ENCODE results near the gene FAN1.
"Not testable (repeated sequence)": the region's sequence is repeated elsewhere in the genome, so short reads cannot be mapped to it uniquely, and the experiment has no call there.

Gene FAN1

DNA sequence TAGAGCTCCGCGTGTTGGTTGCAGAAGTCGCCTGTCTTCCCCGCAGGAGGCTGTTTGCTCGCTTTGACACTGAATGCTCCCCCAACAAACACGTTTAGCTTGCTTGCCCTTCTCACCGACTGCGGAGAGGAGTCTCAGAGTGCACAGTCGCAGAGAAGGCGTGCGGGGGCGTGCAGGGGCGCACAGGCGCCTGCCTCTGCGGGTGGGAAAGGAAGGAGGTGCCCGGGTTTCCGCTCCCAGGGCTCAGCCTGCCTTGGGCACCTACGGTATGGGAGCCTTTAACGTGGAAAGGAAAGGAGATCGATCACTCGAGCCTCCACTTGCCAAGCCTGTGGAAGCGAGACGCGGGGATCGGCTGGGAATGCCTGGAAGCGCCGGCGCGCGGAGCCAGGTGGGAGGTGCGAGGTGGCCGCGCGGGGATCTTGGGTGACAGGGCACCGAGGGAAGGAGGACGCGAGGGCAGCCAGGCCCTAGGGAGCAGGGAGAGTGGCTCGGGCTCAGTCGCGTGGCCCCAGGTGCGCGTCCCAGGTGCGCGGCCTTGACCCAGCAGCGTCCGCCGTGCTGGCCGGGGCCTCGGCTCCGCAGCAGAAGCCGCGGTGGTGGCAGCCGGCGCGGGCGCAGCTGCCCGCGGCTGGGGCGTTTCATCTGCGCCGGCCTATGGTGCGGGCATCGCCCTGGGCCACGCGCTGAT lies at the start of gene FAN1:
Gene FAN1, plus strand, starts transcription at position 419 of the 691 bp plus-strand sequence. CDS start 749 bp downstream, outside the sequence.
- peak; percentile 82 to 85 for DNase-seq

DNA sequence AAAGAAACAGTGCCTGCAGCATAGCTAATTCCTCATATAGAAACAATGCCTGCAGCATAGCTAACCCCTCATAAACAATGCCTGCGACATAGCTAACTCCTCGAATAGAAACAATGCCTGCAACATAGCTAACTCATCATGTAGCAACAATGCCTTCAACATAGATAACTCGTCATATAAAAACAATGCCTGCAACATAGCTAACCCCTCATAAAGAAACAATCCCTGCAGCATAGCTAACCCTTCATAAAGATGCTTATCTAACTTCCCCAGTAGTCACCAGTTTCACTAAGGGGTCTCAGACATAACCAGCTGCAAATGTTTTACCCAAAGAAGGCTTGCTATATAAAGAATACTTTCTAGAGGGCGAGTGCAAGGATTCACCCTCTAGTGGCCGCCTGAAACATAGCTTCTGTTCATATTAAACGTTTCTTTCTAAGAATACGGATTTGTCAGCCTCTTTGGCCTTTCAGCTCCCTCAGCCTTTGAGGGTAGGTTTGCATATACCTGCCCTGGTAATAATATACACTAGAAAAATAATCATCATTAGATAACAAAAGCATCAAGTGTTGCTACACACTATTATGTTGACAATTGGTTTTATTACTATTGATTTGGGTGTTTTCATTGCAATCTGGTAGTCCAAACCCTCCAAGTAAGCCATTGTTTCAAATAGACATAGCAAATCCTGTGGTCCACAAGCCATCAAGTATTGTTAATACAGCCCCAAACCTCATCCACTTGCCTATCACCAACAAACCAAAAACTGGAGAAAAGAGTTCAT lies 44.4 kb upstream of the FAN1 start:
- DNase-seq, result no peak

DNA sequence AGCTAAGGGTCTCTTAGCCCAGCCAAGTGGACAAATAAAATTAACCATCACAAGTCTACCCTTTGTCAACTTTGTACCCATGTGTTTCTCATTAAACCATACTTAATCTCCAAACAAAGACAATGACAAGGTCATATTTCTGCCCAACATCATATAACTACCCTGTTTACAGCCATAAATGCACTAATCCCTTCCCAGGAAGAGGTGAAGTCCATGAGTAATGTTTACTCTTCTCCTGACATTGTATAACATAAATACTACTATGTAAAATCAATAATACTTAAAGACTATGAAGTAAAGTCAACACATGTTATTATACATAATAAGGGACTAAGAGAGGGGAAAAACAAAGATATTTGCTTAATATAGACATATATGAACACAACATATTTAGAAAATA lies 38.5 kb upstream of the FAN1 start:
- DNase-seq, result no peak

DNA sequence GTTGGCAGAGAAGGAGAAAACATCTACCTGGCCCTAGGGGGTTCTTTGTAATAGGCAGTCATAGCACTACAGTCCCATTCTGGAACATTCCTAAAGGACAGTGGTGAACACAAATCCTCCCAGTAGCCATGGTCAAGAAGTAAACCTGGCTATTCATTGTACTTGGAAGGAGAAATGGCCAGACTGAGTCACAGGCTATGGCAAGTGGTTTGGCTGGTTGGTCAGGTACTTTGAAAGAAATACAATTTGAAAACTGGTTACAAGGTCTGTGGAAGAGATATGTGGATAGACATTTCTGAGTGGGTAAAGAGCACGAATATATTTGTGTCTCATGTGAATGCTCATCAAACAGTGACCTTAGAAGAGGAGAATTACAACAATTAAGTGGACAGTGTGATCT lies 33.0 kb upstream of the FAN1 start:
- DNase-seq, result no peak

DNA sequence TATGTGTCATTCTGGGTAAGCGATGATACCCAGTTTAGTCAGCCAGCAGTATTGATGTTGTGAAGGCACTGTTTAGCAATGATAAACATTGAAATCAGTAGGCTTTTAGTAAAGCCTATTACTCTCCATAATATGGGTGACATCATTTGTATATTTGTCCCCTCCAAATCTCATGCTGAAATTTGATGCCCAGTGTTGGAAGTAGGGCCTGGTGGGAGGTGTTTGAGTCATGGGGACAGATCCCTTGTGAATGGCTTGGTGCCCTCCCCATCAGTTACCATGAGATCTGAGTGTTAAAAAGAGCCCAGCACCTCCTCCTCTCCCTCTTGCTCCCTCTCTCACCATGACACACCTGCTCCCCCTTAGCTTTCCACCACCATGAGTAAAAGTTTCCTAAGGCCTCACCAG lies 31.4 kb upstream of the FAN1 start:
- DNase-seq, result no peak

DNA sequence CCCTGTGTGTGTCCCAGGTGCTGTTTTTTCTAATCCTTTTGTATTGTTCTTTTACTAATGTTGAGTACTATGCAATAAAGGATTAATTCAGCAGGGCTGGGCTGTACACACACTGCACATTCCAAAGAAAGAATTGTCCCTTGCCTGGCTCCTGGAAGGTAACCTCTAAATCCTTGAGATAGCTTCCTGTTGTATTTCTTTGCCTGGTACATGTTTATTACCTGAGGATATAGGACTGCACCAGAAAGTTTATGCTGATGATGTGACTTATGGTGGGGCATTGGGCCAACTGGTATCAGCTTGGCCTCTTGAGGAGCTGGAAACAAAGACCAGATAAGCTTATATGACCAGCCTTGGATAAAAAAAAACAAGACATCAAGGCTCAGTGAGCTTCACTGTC lies 26.6 kb upstream of the FAN1 start:
- no peak for DNase-seq

DNA sequence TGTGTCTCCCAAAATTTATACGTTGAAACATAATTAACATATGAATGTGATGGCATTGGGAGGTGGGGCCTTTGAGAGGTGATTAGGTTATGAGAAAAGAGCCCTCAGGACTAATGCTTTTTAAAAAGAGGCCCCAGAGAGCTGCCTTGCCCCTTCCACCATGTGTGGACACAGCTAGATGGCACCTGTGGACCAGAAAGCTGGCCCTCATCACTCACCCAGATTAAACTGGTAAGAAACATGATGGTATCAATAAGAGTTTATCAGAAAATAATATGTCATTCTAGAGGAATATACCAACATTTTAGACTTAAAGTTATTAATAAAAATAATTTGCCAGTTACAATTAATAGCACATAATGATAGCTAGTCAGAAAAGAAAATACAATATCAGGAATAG lies 25.2 kb upstream of the FAN1 start:
- no peak for DNase-seq

DNA sequence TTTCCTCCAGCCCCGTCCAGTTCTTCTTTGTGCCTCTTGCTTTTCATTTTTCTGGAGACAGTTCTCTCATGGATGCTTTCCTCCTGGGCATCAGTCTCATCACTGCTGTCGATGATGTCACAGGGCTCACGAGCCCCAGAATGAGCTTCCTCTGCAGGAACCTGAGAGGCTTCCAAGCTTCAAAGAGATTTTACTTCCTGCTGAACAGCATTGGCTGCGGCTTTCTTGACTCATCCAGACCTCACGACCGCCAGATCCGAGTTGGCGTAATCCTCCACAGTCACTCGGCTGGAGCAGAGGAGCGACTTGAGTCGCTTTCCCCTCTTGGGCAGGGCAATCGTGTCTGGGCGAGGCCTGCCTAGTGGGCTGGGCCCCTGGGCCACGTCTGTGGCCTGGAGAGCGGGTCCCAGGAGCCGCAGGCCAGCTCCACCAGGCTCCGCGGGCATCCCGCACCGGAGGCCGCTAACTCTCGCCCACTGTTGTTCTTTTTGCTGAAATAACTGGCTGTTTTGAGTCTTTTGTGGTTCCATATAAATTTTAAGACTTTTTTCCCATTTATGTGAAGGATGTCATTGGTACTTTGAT lies 20.8 kb upstream of the FAN1 start:
- no peak for DNase-seq

DNA sequence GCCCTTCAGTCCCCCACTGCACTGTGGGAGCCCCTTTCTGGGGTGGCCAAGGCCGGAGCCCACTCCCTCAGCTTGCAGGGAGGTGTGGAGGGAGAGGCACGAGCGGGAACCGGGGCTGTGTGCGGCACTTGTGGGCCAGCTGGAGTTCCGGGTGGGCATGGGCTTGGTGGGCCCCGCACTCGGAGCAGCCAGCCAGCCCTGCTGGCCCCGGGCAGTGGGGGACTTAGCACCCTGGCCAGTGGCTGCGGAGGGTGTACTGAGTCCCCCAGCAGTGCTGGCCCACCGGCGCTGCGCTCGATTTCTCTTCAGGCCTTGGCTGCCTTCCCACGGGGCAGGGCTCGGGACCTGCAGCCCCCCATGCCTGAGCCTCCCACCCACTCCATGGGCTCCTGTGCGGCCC lies 20.0 kb upstream of the FAN1 start:
- not testable (repeated sequence) for DNase-seq

DNA sequence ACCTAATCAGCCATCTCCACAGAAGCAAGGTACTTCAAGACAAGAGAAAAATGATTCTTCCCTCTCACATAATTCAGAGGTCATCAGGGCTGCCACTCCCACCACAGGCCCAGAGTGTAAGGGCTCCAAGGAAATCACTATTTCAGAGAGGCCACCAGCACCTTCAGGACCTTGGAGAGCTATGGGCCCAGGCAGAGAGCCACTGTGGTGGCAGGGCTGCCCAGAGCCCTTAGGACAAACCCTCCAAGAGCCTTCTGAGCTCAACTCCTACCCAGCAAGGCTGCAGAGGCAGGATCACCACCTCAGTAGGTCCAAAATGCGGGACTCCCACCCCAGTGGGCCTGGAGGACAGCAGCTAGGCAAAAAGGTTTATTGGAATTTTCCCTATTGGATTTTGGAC lies 17.9 kb upstream of the FAN1 start:
- no peak for DNase-seq

DNA sequence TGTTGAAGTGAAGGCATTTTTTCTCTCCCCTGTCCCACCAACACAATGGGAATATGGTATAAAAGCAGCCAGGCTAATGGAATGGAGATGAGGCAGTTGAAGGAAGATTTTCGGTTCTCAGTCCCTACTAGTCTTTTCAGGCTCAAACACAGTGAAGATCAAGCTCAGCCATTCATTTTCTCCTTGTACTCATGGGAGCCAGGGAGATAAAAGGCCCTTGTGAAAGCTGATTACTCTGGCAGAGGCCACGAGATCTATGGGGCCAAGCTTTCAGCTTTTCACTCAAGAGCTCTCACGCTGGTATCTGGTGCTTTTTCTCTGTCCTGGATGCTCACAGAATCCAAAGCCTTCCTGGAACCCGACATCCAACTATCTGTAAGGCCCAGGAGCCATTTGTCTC lies 14.5 kb upstream of the FAN1 start:
- no peak for DNase-seq

DNA sequence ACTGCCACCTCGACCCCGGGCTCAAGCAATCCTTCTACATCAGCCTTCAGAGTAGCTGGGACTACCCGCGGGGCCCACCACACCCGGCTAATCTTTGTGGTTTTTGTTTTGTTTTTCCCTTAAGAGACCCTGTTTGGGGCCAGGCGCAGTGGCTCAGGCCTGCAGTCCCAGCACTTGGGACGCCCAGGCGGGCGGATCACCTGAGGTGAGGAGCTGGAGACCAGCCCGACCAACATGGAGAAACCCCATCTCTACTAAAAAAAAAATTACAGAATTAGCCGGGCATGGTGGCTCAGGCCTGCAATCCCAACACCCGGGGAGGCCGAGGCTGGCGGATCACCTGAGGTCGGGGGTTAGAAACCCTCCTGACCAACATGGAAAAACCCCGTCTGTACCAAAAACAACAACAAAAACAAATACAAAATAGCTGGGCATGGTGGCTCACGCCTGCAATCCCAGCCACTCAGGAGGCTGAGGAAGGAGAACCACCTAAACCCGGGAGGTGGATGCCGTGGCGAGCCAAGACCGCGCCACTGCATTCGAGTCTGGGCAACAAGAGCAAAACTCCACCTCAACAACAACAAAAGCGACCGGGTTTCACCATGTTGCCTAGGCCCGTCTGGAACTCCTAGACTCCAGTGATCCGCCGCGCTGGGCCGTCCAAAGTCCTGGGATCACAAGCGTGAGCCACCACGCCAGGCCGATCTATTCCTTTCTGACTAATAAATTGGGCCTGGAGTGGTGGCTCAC lies 8.1 kb upstream of the FAN1 start:
- DNase-seq, result no peak

DNA sequence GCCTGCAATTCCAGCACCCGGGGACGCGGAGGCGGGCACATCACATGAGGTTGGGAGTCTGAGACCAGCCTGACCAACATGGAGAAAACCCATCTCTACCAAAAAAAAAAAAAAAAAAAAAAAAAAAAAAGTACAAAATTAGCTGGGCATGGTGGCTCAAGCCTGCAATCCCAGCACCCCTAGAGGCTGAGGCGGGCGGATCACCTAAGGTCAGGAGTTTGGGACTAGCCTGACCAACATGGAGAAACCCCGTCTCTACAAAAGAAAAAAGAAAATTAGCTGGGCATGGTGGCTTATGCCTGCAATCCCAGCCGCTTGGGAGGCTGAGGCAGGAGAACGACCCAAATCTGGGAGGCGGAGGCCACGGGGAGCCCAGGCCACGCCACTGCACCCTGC lies 7.5 kb upstream of the FAN1 start:
- DNase-seq, result no peak

DNA sequence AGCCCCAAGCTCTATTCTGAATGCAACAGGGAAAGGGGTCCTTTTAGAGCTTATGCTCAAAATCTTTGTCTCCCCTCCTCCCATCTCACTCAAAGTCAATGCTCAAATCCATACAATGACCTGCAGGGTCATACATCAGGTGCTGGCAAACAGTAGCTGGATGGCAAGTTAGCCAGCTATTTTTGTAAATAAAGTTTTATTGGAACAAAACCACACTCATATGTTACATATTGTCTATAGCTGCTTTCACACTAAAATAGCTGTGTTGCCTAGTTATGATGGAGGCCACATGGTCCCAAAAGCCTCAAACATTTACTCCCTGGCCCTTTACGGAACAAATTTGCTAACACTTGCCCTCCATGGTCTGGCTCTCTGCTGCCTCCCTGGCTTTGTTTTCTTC lies 1.8 kb upstream of the FAN1 start:
- no peak for DNase-seq

DNA sequence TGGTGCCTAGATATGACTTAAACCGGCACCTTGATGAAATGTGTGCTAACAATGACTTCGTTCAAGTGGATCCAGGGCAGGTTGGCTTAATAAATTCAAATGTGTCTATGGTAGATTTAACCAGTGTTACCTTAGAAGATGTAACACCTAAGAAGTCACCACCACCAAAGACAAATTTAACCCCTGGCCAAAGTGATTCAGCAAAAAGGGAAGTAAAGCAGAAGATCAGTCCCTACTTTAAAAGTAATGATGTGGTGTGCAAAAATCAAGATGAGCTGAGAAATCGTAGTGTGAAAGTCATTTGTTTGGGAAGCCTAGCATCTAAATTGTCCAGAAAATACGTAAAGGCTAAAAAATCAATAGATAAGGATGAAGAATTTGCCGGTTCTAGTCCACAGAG lies 1.1 kb downstream of the FAN1 start:
- no peak for DNase-seq

DNA sequence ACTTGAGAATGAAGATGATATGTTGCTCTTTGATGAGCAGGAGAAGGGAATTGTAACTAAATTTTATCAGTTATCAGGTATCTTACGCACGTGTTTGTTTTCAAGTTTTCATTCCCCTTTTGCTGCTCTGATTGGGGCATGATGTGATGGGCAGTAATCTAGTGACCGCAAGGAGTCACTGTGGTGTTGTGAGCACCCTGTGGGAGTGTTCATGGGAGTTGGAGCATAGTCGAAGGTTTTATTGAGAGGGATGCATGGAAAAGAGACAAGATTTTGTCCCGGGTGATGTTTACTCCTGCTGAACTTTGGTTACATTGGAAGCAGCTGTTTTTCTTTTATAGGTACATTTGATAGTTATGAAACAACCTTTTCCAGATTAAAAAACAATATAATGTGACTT lies 2.1 kb downstream of the FAN1 start:
- DNase-seq, result no peak

DNA sequence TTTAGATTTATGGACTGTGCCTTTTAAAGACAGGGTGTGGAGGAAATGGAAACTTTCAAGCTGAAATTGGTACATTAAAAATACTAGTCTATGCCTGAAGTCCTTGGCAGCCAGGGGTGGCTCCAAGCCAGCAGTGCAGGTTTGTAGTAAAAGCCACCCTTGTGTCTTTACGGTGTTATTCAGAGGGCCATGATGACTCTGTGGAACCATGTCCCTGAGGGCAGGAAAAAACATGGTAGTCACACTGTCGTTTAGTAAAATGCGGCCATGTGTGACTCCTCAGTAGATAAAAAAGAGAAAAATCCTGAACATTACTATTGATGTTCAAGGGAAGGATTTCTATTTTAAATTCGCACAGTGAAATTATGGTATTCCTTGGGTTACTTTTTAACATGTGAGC lies 2.7 kb downstream of the FAN1 start:
- no peak for DNase-seq

DNA sequence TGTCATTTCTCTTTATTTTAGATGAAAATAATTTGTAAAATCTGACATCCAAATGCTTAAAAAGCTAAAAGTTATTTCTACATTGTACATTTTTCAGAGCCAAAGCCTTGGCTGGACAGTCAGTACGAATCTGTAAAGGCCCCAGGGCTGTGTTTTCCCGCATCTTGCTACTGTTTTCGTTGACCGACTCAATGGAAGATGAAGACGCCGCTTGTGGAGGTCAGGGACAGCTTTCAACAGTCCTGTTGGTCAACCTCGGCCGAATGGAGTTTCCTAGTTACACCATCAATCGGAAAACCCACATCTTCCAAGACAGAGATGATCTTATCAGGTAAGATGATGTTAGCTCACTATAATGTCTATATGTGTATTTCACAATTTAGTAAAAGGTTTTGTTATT lies 10.0 kb downstream of the FAN1 start:
- DNase-seq, result no peak

DNA sequence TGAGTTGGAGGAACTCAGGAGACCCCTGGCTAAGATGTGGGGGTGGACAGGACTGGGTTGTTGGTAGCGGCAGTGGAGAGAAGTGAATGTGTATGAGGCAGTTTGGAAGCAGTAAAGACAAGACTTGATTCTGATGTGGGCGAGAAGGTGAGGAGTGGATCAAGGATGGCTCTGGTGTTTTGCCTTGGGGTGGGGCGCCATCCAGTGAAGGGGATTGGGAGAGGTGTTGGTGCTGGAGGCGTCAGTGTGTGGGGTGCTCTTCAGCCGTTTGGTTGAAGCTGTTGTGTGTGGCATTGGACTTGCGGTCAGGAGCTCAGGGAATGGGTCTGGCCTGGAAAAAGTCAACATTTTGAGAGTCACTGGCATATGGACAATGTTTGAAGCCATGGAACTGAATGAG lies 13.3 kb downstream of the FAN1 start:
- DNase-seq, result no peak

DNA sequence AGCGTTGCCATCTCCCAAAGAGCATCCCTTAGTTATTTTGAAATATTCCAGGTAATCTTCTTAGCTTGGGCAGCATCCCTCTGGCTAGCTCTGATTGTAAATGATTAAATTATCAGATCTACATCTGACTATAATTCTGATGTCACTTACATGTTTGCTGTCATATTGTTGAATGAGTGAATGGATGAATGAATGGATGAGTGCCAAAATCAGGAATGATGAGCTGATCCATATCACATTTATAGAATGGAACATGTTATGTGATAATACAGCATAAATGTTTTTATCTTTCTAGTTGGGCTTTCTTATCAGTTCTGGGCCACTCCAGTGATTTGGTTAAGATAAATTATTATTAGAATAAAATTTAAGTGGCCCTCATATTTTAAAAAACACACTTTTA lies 14.0 kb downstream of the FAN1 start:
- no peak for DNase-seq

DNA sequence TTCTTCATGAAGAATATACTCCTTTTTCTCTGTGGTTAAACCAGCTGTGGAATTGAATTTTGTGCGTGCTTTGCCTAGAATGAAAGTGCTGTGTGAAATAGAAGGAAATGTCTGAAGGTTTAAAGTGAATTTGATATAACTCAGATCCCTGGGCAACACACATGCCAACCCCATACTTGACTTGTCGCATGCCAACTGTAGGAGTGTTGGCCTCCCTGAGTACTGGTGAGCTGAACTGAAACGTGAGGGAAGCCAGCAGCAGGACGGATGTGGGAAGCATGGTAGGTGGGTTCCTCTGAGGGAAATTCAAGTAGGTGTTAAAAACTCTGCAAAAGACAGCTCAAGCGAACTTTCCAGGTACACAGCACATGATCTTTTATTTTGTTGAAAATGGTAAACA lies 14.7 kb downstream of the FAN1 start:
- DNase-seq, result no peak

DNA sequence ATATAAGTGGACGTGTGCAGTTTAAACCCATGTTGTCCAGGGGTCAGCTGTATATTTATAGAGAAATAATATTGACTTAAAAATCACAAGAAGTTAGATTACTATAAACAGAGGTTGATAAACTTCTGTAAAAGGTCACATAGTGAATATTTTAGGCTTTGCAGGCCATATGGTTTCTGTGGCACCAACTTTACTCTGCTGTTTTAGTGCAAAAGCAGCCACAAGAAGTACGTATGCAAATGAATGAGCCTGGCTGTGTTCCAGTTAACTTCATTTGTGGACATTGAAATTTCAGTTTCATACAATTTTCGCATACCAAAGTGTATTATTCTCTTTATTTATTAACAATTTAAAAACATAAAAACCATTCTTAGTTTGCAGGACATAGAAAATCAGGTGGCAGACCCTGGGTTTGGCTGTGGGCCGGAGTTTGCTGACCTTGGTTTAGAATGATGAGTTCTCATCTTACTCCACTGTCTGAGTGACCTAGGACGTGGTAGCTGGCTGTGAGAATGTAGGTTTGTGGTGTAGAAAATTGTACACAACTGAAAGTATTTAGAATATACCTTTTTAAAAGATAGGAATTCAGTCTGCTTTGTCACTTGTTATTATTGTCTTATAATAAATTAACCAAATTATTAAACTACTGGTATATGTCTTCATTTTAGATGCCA lies 16.3 kb downstream of the FAN1 start:
- DNase-seq, result no peak

DNA sequence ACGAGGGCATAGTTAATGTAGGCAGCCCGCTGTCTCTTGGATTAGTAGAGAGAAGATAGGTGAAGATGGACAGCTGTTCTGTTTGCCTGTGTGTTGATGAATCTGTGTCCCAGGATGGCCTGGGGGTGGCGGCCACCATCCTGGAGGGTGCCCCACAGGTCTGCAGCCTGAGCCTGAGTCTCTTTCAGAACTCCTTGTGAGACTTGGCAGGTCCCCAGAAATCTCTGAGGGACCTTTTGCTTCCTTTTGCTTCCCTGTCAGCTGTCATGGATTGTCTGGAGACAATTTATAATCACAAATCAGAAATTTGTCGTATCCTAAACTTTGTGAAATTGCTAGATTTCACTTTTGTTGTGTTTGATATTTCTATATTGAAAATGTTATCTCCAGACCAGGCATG lies 17.4 kb downstream of the FAN1 start:
- no peak for DNase-seq
